Activated T-helper 1 cell treated with anti-CD3 and anti-CD28 coated beads, Interleukin-2, amount 50 U/mL, for 16 hours (primary cell): Measurements from ENCODE around the gene VAV2.

Experiments used
- DNase-seq, 2 donors: peaks; one replicate each; pipeline ENCODE4 v3.0.0-alpha.2; 2020; ENCODE audit warnings: low read depth in 1 of 2, low spot score in 1 of 2

The VAV2 gene

DNA sequence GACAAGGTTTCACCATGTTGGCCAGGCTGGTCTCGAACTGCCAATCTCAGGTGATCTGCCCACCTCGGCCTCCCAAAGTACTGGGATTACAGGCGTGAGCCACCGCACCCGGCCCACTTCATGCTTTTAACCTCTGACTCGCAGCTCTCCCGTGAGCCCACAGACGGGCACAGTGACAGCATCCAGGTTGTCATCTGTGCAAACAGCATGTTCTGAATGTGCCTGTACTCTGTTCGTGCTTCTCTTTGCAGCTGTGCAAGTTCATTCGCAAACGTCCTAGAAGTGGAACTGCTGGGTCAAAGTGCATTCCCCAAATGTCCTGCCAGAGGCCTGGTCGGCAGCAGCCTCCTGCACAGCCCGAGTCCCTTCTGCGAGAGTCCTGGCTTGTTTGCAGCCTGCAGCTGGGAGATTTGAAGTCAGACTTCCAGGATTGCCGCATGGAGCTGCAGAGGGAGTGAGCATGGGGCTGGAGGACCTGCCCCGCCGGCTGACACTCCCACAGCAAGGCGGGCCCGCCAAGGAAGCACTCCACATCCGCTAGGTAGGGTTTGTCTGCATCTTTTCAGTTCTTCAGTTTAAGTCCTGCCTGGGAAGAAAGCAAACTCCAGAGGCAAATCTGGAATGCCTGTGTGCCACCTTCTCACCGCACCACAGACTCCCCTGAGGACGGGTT lies 36.6 kb upstream of the VAV2 start:
- DNase-seq, result no peak

GRCh38 chr9:134028076-134028475 lies 36.0 kb upstream of the VAV2 start:
- DNase-seq, result no peak

DNA sequence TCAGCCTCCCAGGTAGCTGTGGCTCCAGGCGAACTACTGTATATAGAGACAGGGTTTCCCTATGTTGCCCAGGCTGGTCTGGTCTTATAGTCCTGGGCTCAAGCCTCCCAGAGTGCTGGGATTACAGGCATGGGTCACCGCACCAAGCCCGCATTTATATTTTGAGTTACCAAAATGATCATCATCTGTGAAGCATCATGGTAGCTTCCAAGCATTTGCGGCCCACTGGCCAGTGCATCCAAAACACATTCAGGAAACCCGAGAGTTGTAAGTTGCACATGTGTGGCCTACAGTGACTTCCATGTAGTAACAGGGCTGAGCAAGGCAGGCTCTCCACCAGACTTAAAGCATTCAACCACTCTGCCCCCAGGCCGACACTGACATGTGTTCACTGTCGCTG lies 35.4 kb upstream of the VAV2 start:
- no peak for DNase-seq

GRCh38 chr9:134026981-134027380 lies 34.9 kb upstream of the VAV2 start:
- no peak for DNase-seq

GRCh38 chr9:134026581-134026980 lies 34.5 kb upstream of the VAV2 start:
- DNase-seq, result no peak

DNA sequence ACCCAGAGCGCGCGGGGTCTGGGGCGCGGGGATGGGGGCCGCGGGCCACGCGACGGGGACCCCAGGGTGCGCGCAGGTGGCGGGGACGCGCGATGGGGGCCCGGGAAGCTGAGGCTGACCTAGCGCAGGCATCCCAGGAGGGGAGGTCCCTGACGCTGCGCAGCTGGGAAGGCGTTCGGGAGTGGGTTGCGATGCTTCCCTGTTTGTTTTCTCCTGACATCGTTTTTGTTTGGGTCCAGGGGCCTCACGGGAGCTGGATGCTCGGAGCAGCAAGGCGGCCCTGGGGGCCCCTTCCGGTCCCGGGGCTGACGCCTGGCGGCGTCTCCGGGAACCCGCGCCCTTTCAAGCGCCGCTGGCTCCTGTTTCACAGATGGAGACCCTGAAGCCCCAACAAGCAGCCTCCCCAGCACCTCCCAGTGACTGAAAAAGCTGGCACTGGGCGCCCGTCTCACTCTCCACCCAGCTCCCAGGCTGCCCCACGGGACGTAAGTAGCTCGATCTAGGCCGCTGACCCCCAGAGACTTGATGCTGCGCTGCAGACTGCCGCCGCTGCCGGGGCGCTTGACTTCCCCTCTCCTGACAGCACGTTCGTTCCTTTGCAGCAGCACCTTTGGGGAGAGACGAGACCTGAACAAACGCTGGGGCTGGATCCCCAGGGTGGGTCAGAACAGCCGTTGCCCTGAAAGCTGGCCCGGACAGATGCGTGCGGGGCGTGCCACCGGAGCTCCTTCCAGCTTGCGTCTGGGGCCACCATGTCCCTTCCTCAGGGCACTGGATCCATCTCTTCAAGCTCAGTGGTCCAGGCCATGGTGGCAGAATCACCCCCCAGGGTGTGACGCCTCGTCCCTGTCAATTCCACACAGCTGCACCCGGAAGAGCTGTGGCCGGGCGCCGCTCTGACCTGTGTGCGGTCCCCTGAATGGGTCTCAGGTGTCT lies 33.8 kb upstream of the VAV2 start:
- DNase-seq, result peak; percentile 10 to 30

- peak; percentile 80 to 89 for DNase-seq
Observed at GRCh38 chr9:134024828-134025605, 32.9 kb upstream of the VAV2 start, which contains the start of gene BRD3OS. BRD3OS (plus strand) TSS chr9:134025481; CDS start chr9:134026748, 1,267 bp downstream.

DNA sequence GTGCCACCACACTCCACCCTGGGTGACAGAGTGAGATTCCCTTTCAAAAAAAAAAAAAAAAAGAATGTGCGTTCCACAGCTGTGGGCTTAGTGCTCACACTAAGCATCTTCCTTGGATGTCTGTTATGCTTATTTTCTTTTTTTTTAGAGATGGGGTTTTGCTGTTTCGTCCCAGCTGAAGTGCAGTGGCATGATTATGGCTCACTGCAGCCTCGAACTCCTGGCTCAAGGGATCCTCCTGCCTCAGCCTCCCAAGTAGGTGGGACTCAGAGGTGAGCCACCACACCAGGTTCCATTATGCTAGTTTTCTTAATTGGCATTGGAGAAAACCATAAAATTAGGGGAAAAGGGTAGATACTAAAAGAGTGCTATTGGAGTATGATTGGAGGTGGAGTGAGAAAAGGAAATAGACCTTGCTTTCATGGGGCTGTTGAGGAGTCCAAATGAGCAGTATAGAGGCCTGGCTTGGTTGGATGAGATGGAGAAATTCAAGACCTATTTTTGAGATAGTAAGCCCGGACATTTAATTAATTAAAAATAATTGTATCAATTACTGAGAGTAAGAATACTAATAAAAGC lies 32.2 kb upstream of the VAV2 start:
- DNase-seq, result no peak

DNA sequence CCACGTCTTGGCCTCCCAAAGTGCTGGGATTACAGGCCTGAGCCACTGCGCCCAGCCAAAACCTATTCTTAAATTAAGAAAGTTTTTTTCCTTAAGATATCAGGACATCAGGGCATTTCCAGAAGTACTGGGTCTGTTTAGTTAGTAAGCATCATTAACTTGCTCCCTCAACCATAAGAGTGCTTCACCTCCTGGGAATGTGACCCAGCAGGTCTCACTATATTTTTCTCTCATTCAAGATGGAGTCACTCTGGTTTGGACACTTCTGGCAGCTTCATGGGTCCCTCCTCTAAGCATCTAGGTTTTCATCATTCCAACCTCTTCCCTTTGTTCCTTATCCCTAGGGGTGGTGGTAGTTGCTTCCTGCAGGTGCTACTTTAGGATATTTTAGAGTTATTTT lies 22.8 kb upstream of the VAV2 start:
- DNase-seq, result no peak

- no peak for DNase-seq
Observed at GRCh38 chr9:134011401-134011800, 19.3 kb upstream of the VAV2 start.

GRCh38 chr9:134010310-134011173 lies 18.4 kb upstream of the VAV2 start:
- no peak for DNase-seq

- DNase-seq, result no peak
Observed at GRCh38 chr9:134007571-134007970, 15.4 kb upstream of the VAV2 start.

DNA sequence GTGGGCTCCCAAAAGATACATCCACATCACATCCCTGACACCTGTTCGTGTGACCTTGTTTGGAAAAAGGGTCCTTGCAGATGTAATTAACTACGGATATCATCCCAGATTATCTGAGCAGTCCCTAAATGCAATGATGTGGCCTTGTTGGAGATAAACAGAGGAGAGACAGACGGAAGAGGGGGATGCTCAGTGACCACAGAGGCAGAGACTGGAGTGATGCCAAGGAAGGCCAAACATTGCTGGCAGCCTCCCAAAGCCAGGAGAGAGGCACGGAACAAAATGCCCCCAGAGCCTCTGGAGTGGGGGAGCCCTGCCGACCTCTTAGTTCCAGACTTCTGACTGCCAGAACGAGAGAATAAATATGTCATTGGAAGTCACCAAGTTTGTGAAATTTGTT lies 15.0 kb upstream of the VAV2 start:
- DNase-seq, result no peak

GRCh38 chr9:134005381-134005780 lies 13.3 kb upstream of the VAV2 start:
- DNase-seq, result no peak

DNA sequence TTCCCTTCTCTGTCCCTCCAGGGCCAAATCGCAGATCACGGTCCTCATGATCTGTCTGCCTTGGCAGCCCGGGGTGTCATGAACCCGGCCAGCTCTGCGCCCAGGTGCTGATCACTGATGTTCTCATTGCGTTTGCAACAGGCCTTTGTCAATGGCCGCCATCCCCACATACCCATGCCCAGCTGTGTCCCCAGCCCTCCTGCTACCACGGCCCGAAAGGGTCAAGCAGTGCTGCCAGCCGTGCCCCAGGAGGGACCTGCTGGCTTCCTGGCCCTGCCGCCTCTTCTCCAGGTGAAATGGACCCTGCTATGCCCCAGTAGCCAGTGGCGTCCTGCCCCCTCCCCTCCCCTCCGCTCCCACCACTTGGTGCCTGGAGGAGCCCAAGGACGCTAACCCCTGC lies 12.8 kb upstream of the VAV2 start:
- no peak for DNase-seq

GRCh38 chr9:134004131-134004873 lies 12.2 kb upstream of the VAV2 start:
- no peak for DNase-seq

- no peak for DNase-seq
Observed at GRCh38 chr9:134003237-134003636, 11.1 kb upstream of the VAV2 start.

GRCh38 chr9:134002796-134003195 lies 10.7 kb upstream of the VAV2 start:
- no peak for DNase-seq

GRCh38 chr9:133999851-134000265 lies 7.7 kb upstream of the VAV2 start:
- DNase-seq, result no peak
